ENCODE results near the gene NR1I2.

Gene NR1I2

GRCh38 chr3:119781330-119782198 lies at the start of gene NR1I2:
Gene NR1I2, plus strand, starts transcription at chr3:119782101.
- no peak for DNase-seq (ENCODE audit: low read depth in 3 of 3)

GRCh38 chr3:119733812-119734211 lies 48.1 kb upstream of the NR1I2 start:
- no peak for DNase-seq (ENCODE audit: low read depth in 3 of 3)

- no peak for DNase-seq (ENCODE audit: low read depth in 3 of 3)
Measured at GRCh38 chr3:119738741-119739140, 43.2 kb upstream of the NR1I2 start.

- DNase-seq (ENCODE audit: low read depth in 3 of 3) = no peak
Measured at GRCh38 chr3:119741657-119742590, 40.0 kb upstream of the NR1I2 start.

- no peak for DNase-seq (ENCODE audit: low read depth in 3 of 3)
Measured at GRCh38 chr3:119743921-119744320, 38.0 kb upstream of the NR1I2 start.

- no peak for DNase-seq (ENCODE audit: low read depth in 3 of 3)
Measured at GRCh38 chr3:119745942-119746341, 36.0 kb upstream of the NR1I2 start.

- DNase-seq (ENCODE audit: low read depth in 3 of 3) = no peak
Measured at GRCh38 chr3:119746423-119746822, 35.5 kb upstream of the NR1I2 start.

GRCh38 chr3:119747357-119747756 lies 34.5 kb upstream of the NR1I2 start:
- DNase-seq (ENCODE audit: low read depth in 3 of 3) = no peak

- DNase-seq (ENCODE audit: low read depth in 3 of 3) = no peak
Measured at GRCh38 chr3:119748991-119749390, 32.9 kb upstream of the NR1I2 start.

GRCh38 chr3:119751423-119751822 lies 30.5 kb upstream of the NR1I2 start:
- no peak for DNase-seq (ENCODE audit: low read depth in 3 of 3)

GRCh38 chr3:119759962-119760361 lies 21.9 kb upstream of the NR1I2 start:
- no peak for DNase-seq (ENCODE audit: low read depth in 3 of 3)

GRCh38 chr3:119762876-119763275 lies 19.0 kb upstream of the NR1I2 start:
- DNase-seq (ENCODE audit: low read depth in 3 of 3) = no peak

GRCh38 chr3:119763466-119763865 lies 18.4 kb upstream of the NR1I2 start:
- no peak for DNase-seq (ENCODE audit: low read depth in 3 of 3)

- no peak for DNase-seq (ENCODE audit: low read depth in 3 of 3)
Measured at GRCh38 chr3:119765239-119765638, 16.7 kb upstream of the NR1I2 start.

GRCh38 chr3:119767936-119768601 lies 13.8 kb upstream of the NR1I2 start:
- no peak for DNase-seq (ENCODE audit: low read depth in 3 of 3)

GRCh38 chr3:119768668-119769393 lies 13.1 kb upstream of the NR1I2 start:
- no peak for DNase-seq (ENCODE audit: low read depth in 3 of 3)

GRCh38 chr3:119769394-119770149 lies 12.3 kb upstream of the NR1I2 start:
- no peak for DNase-seq (ENCODE audit: low read depth in 3 of 3)

- no peak for DNase-seq (ENCODE audit: low read depth in 3 of 3)
Measured at GRCh38 chr3:119774444-119774843, 7.5 kb upstream of the NR1I2 start.

- DNase-seq (ENCODE audit: low read depth in 3 of 3) = no peak
Measured at GRCh38 chr3:119776304-119776703, 5.6 kb upstream of the NR1I2 start.

GRCh38 chr3:119778176-119778575 lies 3.7 kb upstream of the NR1I2 start:
- no peak for DNase-seq (ENCODE audit: low read depth in 3 of 3)

GRCh38 chr3:119778811-119779210 lies 3.1 kb upstream of the NR1I2 start:
- DNase-seq (ENCODE audit: low read depth in 3 of 3) = no peak

Data from stimulated activated CD4-positive, alpha-beta T cell treated with anti-CD3 and anti-CD28 coated beads, TNF-alpha, amount 100 ng/mL, for 4 hours (primary cell).